Mesodermal cell (in vitro differentiated cells): ENCODE results near the gene SLC44A1.

Source experiments
- H3K27ac ChIP-seq: 2 replicates; pipeline ENCODE4 v1.7.0; 2013; ENCODE audit warnings: mild to moderate bottlenecking, low read depth, low read length, moderate library complexity; ENCODE audit not compliant: severe bottlenecking
- H3K36me3 ChIP-seq: 2 replicates; pipeline ENCODE4 v1.7.1; 2013; ENCODE audit warnings: mild to moderate bottlenecking, low read length, moderate library complexity; ENCODE audit not compliant: control insufficient read depth, insufficient read depth
- H3K4me1 ChIP-seq: one replicate; pipeline ENCODE4 v1.7.1; 2013; ENCODE audit warnings: mild to moderate bottlenecking, low read length; ENCODE audit not compliant: insufficient read depth, control insufficient read depth, poor library complexity, severe bottlenecking
- H3K4me3 ChIP-seq: 2 replicates; pipeline ENCODE4 v1.7.0; 2013; ENCODE audit warnings: low read length, control low read depth, mild to moderate bottlenecking; ENCODE audit not compliant: insufficient read depth, poor library complexity, severe bottlenecking; ENCODE audit errors: extremely low read depth
- H3K9me3 ChIP-seq: 2 replicates; pipeline ENCODE4 v1.7.1; 2013; ENCODE audit warnings: mild to moderate bottlenecking, low read length, moderate library complexity; ENCODE audit not compliant: control insufficient read depth
- WGBS, 2 experiments: methylation state at CpG; one replicate each; pipeline ENCODE4 v1.1.5; 2013; ENCODE audit warnings: missing lambda C conversion rate in 2 of 2; ENCODE audit not compliant: insufficient coverage in 2 of 2; 5-methylcytosine and 5-hydroxymethylcytosine counted together

SLC44A1 gene

GRCh38 chr9:105441616-105442160 is 197.2 kb downstream of the SLC44A1 start:
- no peaks in the 10 kb centered on the region for H3K9me3 ChIP-seq
- H3K27ac ChIP-seq: no peak overlapping the region
- H3K36me3 ChIP-seq: no peaks in the 10 kb centered on the region
- no peak overlapping the region for H3K4me3 ChIP-seq
- no peaks in the 10 kb centered on the region for H3K4me1 ChIP-seq
- WGBS, 2 experiments: 86 to 100% methylated on average over 1 of the region's 2 CpGs

- Histone ChIP-seq H3K36me3 (no peaks in the 10 kb centered on the region), H3K9me3 (no peaks in the 10 kb centered on the region), H3K27ac (no peak overlapping the region), H3K4me1 (no peaks in the 10 kb centered on the region), H3K4me3 (no peak overlapping the region)
- WGBS, 2 experiments: 92 to 94% methylated on average over 7 to 8 of the region's 8 CpGs
These were observed 198.7 kb downstream of the SLC44A1 start for GRCh38 chr9:105443121-105443520.

- no peaks in the 10 kb centered on the region for H3K9me3 ChIP-seq
- 84 to 87% methylated on average over 3 to 4 of the region's 4 CpGs for WGBS, 2 experiments
These were observed 199.7 kb downstream of the SLC44A1 start for GRCh38 chr9:105444130-105444529.

GRCh38 chr9:105445203-105445881 is 200.9 kb downstream of the SLC44A1 start:
- 74 to 92% methylated on average over 5 to 6 of the region's 8 CpGs for WGBS, 2 experiments
- H3K36me3 ChIP-seq: no peaks in the 10 kb centered on the region
- no peak overlapping the region for H3K27ac ChIP-seq
- peaks cover 5% of the 10 kb centered on the region for H3K4me1 ChIP-seq
- no peaks in the 10 kb centered on the region for H3K9me3 ChIP-seq
- no peak overlapping the region for H3K4me3 ChIP-seq

More at GRCh38 chr9:105444130-105444529, 199.7 kb downstream of the SLC44A1 start:
- no peak overlapping the region for H3K4me3 ChIP-seq
- no peaks in the 10 kb centered on the region for H3K4me1 ChIP-seq
- no peaks in the 10 kb centered on the region for H3K36me3 ChIP-seq
- H3K27ac ChIP-seq: no peak overlapping the region

- H3K9me3 ChIP-seq: no peaks in the 10 kb centered on the region
- peak overlapping the region; percentile 78 for H3K4me3 ChIP-seq
- 80 to 91% methylated on average over 4 to 7 of the region's 16 CpGs for WGBS, 2 experiments
- peaks cover 9% of the 10 kb centered on the region for H3K4me1 ChIP-seq
- peak overlapping the region; percentile 82 for H3K27ac ChIP-seq
- H3K36me3 ChIP-seq: no peaks in the 10 kb centered on the region
These were observed 202.9 kb downstream of the SLC44A1 start for GRCh38 chr9:105447386-105447813.

GRCh38 chr9:105447814-105448812 is 203.7 kb downstream of the SLC44A1 start, which contains the start of gene FSD1L:
Gene FSD1L (plus strand): TSS chr9:105448034. CDS start chr9:105448221, 187 bp downstream.
- no peaks in the 10 kb centered on the region for H3K9me3 ChIP-seq
- 0% methylated on average over 39 to 56 of the region's 87 CpGs for WGBS, 2 experiments

GRCh38 chr9:105449081-105449480 is 204.6 kb downstream of the SLC44A1 start:
- H3K9me3 ChIP-seq: no peaks in the 10 kb centered on the region
- H3K4me1 ChIP-seq: peaks cover 9% of the 10 kb centered on the region
- peak overlapping the region; percentile 78 for H3K4me3 ChIP-seq
- no CpG with 5 or more reads among the region's 2 CpGs for WGBS, 2 experiments
- H3K36me3 ChIP-seq: no peaks in the 10 kb centered on the region
- peak overlapping the region; percentile 82 for H3K27ac ChIP-seq

More at GRCh38 chr9:105447814-105448812, 203.7 kb downstream of the SLC44A1 start, which contains the start of gene FSD1L:
- H3K4me3 ChIP-seq: peak within 1 kb of the TSS; percentile 78
- no peaks in the 10 kb centered on the region for H3K36me3 ChIP-seq
- H3K27ac ChIP-seq: peak within 1 kb of the TSS; percentile 82
- H3K4me1 ChIP-seq: peaks cover 9% of the 10 kb centered on the region

- Histone ChIP-seq H3K4me1 (peaks cover 9% of the 10 kb centered on the region), H3K36me3 (peaks cover 4% of the 10 kb centered on the region), H3K27ac (no peak overlapping the region), H3K9me3 (no peaks in the 10 kb centered on the region), H3K4me3 (no peak overlapping the region)
- WGBS, 2 experiments: 100% methylated on average over 1 of the region's 3 CpGs; no CpG with 5 or more reads in 1 of the 2 experiments
These were observed 207.7 kb downstream of the SLC44A1 start for GRCh38 chr9:105452185-105452584.

- H3K9me3 ChIP-seq: peaks cover 13% of the 10 kb centered on the region
- H3K4me3 ChIP-seq: no peak overlapping the region
- H3K4me1 ChIP-seq: peaks cover 4% of the 10 kb centered on the region
- WGBS, 2 experiments: 100% methylated on average over 1 to 2 of the region's 2 CpGs
- H3K36me3 ChIP-seq: peaks cover 19% of the 10 kb centered on the region
- no peak overlapping the region for H3K27ac ChIP-seq
These were observed 211.5 kb downstream of the SLC44A1 start for GRCh38 chr9:105455836-105456475.
